ENCODE measurements around the gene GLB1L2.

DNA sequence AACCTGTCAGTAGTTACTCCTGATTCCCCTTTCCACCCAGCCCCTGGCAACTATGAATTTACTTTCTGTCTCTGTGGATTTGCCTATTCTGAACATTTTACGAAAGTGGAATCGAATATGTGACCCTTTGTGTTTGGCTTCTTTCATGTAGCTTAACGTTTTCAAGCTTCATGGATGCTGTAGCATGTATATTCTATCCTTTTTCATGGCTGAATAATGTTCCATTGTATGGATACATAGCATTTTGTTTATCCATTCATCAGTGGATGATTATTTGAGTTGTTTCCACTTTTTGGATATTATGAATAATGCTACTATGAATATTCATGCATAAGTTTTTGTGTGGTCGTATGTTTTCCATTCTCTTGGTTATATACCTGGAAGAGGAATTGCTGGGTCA lies 9.2 kb upstream of the GLB1L2 start:
- no peak for TF ChIP-seq POLR2A (IDR thresholded peaks at IDR 0.05)
- TF ChIP-seq, protein P1, sequence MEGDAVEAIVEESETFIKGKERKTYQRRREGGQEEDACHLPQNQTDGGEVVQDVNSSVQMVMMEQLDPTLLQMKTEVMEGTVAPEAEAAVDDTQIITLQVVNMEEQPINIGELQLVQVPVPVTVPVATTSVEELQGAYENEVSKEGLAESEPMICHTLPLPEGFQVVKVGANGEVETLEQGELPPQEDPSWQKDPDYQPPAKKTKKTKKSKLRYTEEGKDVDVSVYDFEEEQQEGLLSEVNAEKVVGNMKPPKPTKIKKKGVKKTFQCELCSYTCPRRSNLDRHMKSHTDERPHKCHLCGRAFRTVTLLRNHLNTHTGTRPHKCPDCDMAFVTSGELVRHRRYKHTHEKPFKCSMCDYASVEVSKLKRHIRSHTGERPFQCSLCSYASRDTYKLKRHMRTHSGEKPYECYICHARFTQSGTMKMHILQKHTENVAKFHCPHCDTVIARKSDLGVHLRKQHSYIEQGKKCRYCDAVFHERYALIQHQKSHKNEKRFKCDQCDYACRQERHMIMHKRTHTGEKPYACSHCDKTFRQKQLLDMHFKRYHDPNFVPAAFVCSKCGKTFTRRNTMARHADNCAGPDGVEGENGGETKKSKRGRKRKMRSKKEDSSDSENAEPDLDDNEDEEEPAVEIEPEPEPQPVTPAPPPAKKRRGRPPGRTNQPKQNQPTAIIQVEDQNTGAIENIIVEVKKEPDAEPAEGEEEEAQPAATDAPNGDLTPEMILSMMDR (IDR thresholded peaks at IDR 0.05), result no peak
- TF ChIP-seq EP300 (IDR thresholded peaks at IDR 0.05), result no peak
- no peak for TF ChIP-seq POLR2AphosphoS5 (IDR thresholded peaks at IDR 0.05)

All from upper lobe of left lung (tissue), 4 donors.